ENCODE results near the gene ABHD16B.

GRCh38 chr20:63885264-63886053 is 24.2 kb downstream of the ABHD16B start:
- no peak for TF ChIP-seq CTCF (IDR thresholded peaks at IDR 0.05; ENCODE audit: low read depth, low read length)
- TF ChIP-seq EZH2phosphoT487 (IDR thresholded peaks at IDR 0.05; ENCODE audit: low read depth): no peak
